Ovary (tissue), 3 donors: ENCODE results near the gene UNKL.

Experiments used
- CTCF ChIP-seq, 3 donors: fragments of 450-650 bp in 2 of 3; fragments of 200-600 bp in 1 of 3; IDR thresholded peaks; one replicate each; pipeline versions ENCODE4 v1.5.1 to v1.8.0; 2016 to 2022; ENCODE audit warnings: antibody characterized with exemption in 3 of 3, mild to moderate bottlenecking in 1 of 3
- EP300 ChIP-seq: sonication (generic); formaldehyde crosslinking; IDR thresholded peaks from one replicate; pipeline ENCODE4 v1.6.1; 2017; ENCODE audit warnings: antibody characterized with exemption
- POLR2A ChIP-seq: fragments of 450-650 bp; IDR thresholded peaks from one replicate; pipeline ENCODE4 v1.6.1; 2017; ENCODE audit warnings: antibody characterized with exemption, mild to moderate bottlenecking, moderate library complexity
- donor health status: DM: no; HTN: no; CAD: no.

- no peak for TF ChIP-seq CTCF (IDR thresholded peaks at IDR 0.05)
- TF ChIP-seq POLR2A: no peak
- TF ChIP-seq EP300: no peak
Measured at GRCh38 chr16:1338119-1338730, 76.3 kb downstream of the UNKL start.
